Testis (tissue), 3 donors: ENCODE measurements around the gene NRARP. TPM values are rescaled to one million over a fixed set of nuclear protein-coding genes. Genes with fewer than 3 reads are reported as not detected.
"Not testable (repeated sequence)": the region's sequence is repeated elsewhere in the genome, so short reads cannot be mapped to it uniquely, and the experiment has no call there.

Experiments
- DNase-seq: peaks from one replicate; pipeline ENCODE4 v3.0.0-alpha.2; 2019
- H3K27ac ChIP-seq, 2 donors: fragments of 200-600 bp; sonication (generic); one replicate each; pipeline ENCODE4 v1.5.1; 2019
- H3K27me3 ChIP-seq: fragments of 200-600 bp; sonication (generic); one replicate; pipeline ENCODE4 v1.5.1; 2019
- H3K36me3 ChIP-seq: fragments of 200-600 bp; sonication (generic); one replicate; pipeline ENCODE4 v1.5.1; 2017; ENCODE audit warnings: low read depth; ENCODE audit errors: missing control alignments
- H3K4me1 ChIP-seq: fragments of 200-600 bp; sonication (generic); one replicate; pipeline ENCODE4 v1.5.1; 2019
- H3K4me3 ChIP-seq, 2 donors: fragments of 200-600 bp; sonication (generic); one replicate each; pipeline ENCODE4 v1.5.1; 2017 to 2019
- H3K9me3 ChIP-seq: fragments of 200-600 bp; sonication (generic); one replicate; pipeline ENCODE4 v1.5.1; 2017
- CTCF ChIP-seq, 3 experiments: fragments of 450-650 bp in 2 of 3; fragments of 200-600 bp in 1 of 3; sonication (generic) in 1 of 3; IDR thresholded peaks; one replicate each; pipeline ENCODE4 v1.5.1; 2016 to 2019; ENCODE audit warnings: antibody characterized with exemption in 3 of 3, mild to moderate bottlenecking in 2 of 3, moderate library complexity in 1 of 3
- POLR2A ChIP-seq: fragments of 450-650 bp; IDR thresholded peaks from one replicate; pipeline ENCODE4 v1.6.1; 2017; ENCODE audit warnings: antibody characterized with exemption, mild to moderate bottlenecking, moderate library complexity
- WGBS, 2 donors: methylation state at CpG; one replicate each; pipeline ENCODE4 v1.1.5; 2018; 5-methylcytosine and 5-hydroxymethylcytosine counted together
- intact Hi-C: fragments of 100-400 bp; cut with DNase I; formaldehyde crosslinking; loops from one replicate; pipeline ENCODE4 v1.15.1; 2023; ENCODE audit warnings: low total_unique reads
- polyA plus RNA-seq: library from polyadenylated mRNA; stranded (reverse); fragments of 350-450 nt; fragmentation: Illumina TruSeq; extraction: RNeasy Lipid Tissue Mini Kit (QIAGEN cat#74804); gene quantifications from one replicate; pipeline ENCODE4 v1.2.3, GENCODE V29; 2014; ENCODE audit warnings: low read depth, low replicate concordance; ENCODE audit not compliant: insufficient read depth
- total RNA-seq, 2 donors: library from RNA; depleted of rRNA; stranded (reverse); fragments of >200 nt; gene quantifications; one replicate each; pipeline ENCODE4 v1.2.3, GENCODE V29; 2016

The NRARP gene
- total and polyA plus RNA-seq, 3 donors from 2014 or later, result 5.2 to 40.6 (median 14.4) TPM

- Histone ChIP-seq H3K4me3 (no peak overlapping the region), H3K9me3 (no peaks in the 10 kb centered on the region), H3K36me3 (no peaks in the 10 kb centered on the region), H3K4me1 (no peaks in the 10 kb centered on the region), H3K27me3 (no peaks in the 10 kb centered on the region), H3K27ac (no peak overlapping the region)
- intact Hi-C loops, result no loop called here
- TF ChIP-seq POLR2A (no peak), CTCF (IDR thresholded peaks at IDR 0.05) (no peak)
- 92 to 95% methylated on average over 8 to 13 of the region's 13 CpGs for WGBS, 2 donors
- no peak for DNase-seq
These were observed 45.9 kb upstream of the NRARP start for GRCh38 chr9:137347928-137348327.

DNA sequence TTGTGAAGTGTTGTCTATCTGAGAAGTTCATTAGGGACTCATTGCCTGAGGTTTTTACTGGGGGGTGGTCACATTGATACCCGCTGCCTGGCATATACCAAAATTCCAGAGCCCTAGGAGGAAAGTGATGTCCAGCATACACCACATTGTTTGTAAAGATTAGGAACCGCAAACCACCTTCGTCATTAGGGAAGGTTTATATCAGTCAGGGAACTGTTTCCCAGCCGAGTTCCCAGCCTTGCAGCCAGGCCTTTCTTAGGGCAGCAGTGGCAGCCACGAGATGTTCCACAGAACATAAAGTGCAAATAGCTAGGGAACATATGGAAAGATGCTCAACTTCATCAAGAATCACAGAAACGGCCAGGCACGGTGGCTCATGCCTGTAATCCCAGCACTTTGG lies 40.4 kb upstream of the NRARP start:
- intact Hi-C loops, result no loop called here
- WGBS, 2 donors, result 80 to 88% methylated on average over 7 of the region's 7 CpGs
- no peak for TF ChIP-seq POLR2A
- no peak for TF ChIP-seq CTCF (IDR thresholded peaks at IDR 0.05)
- Histone ChIP-seq H3K27me3 (no peaks in the 10 kb centered on the region), H3K36me3 (no peaks in the 10 kb centered on the region), H3K4me1 (no peaks in the 10 kb centered on the region), H3K27ac (no peak overlapping the region), H3K4me3 (no peak overlapping the region), H3K9me3 (no peaks in the 10 kb centered on the region)
- no peak for DNase-seq

GRCh38 chr9:137341227-137341626 lies 39.2 kb upstream of the NRARP start:
- intact Hi-C loops, result no loop called here
- Histone ChIP-seq H3K27ac (no peak overlapping the region), H3K9me3 (no peaks in the 10 kb centered on the region), H3K27me3 (no peaks in the 10 kb centered on the region), H3K4me1 (no peaks in the 10 kb centered on the region), H3K36me3 (no peaks in the 10 kb centered on the region), H3K4me3 (no peak overlapping the region)
- 94 to 95% methylated on average over 6 of the region's 6 CpGs for WGBS, 2 donors
- TF ChIP-seq POLR2A (no peak), CTCF (IDR thresholded peaks at IDR 0.05) (no peak)
- DNase-seq, result no peak

DNA sequence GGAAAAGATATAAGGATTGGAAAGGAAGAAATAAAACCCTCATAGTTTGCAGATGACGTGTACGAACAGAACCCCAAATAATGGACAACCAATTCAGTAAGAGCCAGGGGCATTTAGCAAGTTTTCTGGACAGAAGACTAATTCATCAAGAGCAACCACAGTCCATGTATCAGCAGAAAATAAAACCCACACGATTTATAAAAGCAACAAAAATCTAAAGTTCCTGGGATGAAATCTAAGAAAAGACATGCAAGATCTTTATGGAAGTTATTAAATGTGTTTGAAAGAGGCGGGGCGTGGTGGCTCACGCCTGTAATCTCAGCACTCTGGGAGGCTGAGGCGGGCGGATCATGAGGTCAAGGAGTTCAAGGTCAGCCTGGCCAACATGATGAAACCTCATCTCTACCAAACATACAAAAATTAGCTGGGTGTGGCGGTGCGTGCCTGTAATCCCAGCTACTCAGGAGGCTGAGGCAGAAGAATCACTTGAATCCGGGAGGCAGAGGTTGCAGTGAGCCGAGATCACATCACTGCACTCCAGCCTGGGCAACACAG lies 37.9 kb upstream of the NRARP start:
- H3K9me3 ChIP-seq, H3K27ac ChIP-seq, DNase-seq, H3K4me1 ChIP-seq, H3K4me3 ChIP-seq, intact Hi-C loops, H3K36me3 ChIP-seq, H3K27me3 ChIP-seq: not testable (repeated sequence)
- 89 to 93% methylated on average over 12 of the region's 12 CpGs for WGBS, 2 donors

DNA sequence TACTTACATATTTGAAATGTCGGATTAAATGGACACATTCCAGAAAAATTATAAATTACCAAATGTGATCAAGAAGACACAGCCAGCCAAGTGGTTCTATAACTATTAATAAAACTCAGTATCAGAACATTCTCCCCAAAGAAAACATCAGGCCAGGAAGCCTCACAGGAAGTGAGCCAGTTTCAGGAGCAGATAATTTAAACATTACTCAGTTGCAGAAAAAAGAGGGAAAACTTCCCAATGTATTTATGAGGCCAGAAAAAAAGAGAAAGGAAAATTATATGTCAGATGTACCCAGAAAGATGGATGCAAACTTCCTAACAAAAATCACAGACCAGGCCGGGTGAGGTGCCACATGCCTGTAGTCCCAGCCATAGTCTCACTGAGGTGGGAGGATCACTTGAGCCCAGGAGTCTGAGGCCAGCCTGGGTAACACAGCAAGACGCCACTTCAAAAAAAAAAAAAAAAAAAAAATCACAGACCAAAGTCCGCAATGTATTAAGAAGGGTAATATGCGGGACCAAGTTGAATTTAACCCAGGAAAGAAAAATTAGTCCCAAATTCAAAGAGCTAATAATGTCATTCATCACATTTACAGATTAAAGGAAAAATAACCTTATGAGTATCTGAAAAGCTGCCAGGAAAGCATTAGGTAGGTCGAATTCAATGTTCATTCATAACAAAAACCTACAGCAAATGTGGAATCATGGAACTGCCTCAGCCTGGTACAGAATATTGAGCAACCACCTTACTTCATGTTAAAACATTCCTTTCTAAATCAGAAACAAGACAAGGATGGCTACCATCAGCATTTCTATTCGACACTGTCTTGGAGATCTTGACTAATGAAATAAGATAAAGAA lies 37.2 kb upstream of the NRARP start:
- no peaks in the 10 kb centered on the region for H3K27me3 ChIP-seq
- H3K9me3 ChIP-seq, result no peaks in the 10 kb centered on the region
- intact Hi-C loops, result no loop called here
- H3K4me1 ChIP-seq, result no peaks in the 10 kb centered on the region
- no peak for DNase-seq
- WGBS, 2 donors, result 84 to 85% methylated on average over 7 of the region's 7 CpGs
- H3K36me3 ChIP-seq, result no peaks in the 10 kb centered on the region
- no peak overlapping the region for H3K4me3 ChIP-seq
- no peak for TF ChIP-seq POLR2A
- no peak for TF ChIP-seq CTCF (IDR thresholded peaks at IDR 0.05)
- no peak overlapping the region for H3K27ac ChIP-seq
